Brain pericyte (primary cell): ENCODE results near the gene SHISA8.
"Not testable (repeated sequence)": the region's sequence is repeated elsewhere in the genome, so short reads cannot be mapped to it uniquely, and the experiment has no call there.

Experiments
- DNase-seq: peaks from one replicate; pipeline ENCODE4 v3.0.0-alpha.2; 2012; ENCODE audit warnings: low read depth, low spot score

The SHISA8 gene

DNA sequence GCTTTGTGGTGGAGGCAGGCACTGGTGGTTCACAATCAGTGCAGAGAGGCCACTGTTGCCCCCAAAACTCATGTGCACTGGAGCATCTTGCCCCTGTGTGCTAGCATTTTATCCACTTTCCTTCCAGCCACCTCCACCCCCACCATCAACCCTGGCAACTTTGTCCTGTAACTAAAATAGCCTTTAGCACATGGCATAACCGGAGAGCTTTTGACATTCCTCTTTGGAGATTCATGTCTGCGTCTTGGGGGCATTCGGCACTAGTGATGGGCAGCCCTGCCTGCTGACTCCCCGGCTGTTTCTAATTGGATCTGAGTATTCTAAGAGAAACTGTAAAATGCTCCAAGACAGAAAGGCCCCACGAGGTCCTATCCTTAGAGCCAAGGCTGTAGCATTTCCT is 15.8 kb downstream of the SHISA8 start:
- no peak for DNase-seq

DNA sequence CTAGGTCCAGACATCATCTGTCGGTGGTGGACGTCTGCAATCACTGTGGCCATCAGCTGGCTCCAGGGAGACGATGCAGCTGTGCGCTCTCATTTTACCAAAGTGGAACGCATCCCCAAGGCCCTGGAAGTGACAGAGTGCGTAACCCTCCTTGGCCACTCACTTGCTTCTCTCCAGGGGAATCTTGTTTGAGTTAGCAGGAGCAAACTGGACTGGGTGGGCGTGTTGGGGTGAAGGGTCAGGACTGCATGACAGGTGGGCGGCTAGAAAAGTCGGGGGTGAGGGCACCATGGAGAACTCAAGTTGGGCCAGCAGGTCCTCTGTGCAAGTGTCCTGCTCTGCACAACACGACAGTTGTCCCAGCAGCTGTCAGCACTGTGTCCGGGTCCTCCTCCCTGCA is 16.2 kb downstream of the SHISA8 start:
- DNase-seq, result no peak

DNA sequence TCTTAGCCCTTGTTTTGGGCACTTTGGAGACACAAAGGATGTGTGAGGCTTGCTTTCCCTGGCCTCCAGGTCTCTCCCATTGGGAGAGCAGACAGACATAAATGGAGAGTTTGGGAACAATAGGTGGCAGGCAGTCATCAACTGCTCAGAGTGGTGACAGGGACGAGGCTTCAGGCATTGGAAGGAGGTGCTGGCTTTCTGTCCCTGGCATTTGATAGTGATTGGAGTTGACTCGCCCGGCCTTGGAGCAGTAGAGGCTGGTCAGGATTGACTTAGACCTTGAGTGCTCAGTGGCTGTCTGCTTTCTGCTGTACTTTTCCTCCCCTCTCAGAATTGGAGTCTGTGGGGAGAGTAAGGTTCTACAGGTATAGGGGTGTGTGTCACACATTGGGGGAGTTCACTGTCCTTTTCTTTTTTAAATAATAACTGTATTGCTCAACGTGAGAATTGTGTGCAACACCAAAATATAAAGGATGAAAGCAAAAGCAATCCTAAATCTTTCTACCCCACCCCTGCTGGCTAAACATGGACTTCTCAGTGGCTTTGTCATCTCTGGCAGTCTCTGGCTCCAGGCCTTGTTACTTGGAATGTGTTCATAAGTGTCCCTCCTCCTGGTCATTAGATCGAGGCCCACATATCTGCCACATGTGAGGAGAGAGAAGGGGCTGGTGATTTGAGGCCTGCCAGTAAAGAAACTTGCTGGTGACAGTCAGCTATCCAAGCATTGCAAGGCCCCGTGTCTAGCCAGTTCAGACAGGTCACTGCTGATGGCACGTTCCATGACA is 21.1 kb downstream of the SHISA8 start:
- no peak for DNase-seq

DNA sequence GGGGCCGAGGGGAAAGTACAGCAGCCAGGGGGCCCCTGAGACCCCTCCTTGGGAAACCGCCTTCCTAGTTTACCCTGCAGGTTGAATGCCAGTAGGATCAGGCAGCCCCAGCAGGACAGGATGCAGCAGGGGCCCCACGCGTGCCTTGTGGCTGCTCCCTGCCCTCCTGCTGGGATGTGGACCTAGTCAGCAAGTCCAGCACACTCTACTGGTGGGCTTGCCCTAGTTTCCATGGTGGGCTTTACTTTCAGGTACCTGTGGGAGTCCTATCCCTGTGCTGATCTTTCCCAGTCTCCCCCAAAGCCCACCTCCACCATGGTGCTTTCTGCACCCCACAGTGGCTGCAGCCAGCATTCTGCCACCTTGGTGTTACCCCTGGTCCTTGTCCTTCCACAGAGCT is 22.2 kb downstream of the SHISA8 start:
- no peak for DNase-seq

DNA sequence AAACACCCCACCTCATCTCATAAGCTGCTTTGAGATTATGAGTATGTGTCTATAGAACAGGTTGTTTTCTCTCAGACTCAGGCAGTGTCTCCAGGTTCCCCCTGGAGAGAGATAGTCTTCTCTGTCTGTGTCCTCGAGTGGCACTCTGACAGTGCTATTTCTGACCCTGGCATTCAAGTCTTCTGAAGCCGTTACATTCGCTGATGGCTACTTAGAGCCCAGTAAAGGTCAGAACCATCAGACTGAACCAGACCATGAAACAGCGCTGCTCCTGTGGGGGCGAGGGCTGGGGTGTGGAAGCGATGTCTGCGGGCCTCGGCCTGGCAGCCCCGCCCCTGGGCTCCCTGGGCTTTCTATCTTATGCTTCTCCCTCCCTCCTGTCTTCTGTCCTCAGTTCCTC is 23.5 kb downstream of the SHISA8 start:
- DNase-seq, result no peak

DNA sequence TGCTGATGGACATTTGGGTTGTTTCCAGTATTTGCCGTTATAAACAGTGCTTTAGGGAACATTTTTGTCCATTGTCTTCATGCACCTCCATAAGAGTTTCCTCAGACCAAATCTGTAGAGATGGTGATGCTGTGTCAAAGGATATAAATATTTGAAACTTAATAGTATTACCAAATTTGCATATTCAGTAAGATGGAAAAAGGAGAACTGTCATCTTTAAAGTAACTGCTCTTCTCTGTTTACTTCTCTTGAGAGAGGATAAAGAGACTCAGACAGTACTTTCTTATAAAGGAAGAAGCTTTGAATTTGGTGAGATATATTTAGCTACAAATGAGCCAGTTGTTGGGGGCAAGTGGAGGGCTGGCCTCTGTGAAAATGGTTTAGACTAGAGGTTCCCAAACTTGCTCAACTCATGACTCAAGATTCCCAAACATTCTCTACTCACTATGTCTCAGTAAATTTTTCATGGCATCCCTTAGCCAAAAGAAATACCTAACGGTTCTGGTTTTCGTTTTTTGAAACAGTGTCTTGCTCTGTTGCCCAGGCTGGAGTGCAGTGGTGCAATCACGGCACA is 26.2 kb downstream of the SHISA8 start:
- DNase-seq, result no peak

DNA sequence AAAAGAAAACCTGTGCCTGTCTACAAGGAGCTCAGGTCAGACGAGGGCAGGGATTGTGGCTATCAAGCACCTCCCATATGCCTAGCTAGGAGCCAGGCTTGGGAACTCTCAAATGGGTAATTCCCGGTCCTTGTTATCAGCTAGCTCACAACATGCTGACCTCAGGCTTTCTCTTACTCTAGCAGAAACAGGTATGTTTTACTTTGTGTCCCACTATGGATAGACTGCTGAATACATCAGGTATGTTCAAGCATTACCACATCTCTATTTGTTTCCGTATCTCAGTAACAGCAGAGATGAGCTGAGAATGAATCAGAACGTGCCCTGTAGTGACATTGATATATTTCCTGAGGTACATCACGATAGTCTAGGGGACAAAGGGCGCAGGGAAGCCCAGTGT is 29.4 kb downstream of the SHISA8 start:
- DNase-seq, result no peak

DNA sequence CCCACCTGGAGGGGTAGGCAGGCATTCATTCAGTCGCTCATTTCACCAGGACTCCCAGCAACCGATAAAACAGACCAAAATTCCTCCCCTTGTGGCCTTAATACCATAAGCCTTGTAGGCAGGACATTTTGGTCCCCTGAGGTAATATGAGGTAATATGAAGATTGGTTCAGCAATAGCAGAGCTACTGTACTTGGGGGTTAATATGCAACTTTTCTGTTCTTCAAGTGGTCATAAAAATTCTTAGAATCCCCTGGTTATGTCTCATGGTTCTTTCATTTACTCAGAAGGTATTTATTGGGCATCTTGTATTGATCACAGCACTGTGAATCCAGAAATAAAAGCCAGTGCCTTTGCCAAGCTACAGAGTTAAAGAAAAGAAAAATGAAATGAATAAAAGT is 29.8 kb downstream of the SHISA8 start:
- no peak for DNase-seq

DNA sequence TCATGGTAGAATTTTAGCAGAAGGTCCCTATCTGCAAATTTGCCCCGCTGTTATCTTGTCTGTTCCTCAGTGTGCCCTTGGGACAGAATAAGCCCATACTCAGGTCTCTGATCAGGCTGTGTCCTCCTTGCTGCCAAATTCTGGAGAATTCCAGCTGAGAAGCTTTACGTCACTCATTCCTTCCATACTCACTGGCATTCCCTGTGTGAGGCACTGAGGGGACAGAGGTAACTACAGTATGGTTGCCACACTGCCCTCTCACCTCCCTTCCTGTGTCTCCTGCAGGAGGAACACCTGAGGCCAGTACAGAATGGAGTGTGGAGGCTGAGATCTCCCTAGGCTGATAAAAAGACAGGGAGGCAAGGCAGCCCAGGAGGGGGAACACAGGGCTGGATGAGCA is 31.5 kb downstream of the SHISA8 start:
- no peak for DNase-seq

DNA sequence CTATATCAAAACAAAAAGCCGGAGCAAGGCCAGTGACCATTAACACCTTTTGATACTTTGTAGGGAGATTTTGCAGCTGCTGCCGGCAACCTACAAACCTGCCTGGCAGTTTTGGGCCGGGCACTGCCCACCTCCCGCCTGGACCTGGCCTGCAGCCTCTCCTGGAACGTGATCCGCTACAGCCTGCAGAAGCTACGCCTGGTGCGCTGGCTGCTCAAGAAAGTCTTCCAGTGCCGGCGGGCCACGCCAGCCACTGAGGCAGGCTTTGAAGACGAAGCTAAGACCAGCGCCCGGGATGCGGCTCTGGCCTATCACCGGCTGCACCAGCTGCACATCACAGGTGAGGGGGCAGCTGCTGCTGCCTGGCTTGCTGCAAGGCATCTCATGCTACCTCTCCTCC is 34.2 kb downstream of the SHISA8 start:
- DNase-seq, result no peak

DNA sequence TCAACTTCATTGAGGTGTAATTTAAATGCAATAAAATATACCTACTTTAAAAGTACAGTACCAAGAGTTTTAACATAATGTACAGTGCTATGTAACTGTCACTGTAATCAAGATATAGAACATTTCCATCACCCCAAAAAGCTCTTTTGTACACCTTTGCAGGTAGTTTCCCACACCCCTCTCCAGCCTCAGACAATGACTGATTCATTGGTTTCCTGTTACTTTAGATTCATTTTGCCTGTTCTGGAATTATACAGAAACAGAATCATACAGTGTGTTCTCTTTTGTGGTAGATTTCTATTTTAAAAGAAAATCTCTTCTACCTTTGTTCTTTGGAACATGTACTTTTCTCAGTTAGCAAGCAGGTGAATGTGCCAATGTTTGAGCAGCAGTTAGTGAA is 38.2 kb downstream of the SHISA8 start:
- DNase-seq, result no peak

DNA sequence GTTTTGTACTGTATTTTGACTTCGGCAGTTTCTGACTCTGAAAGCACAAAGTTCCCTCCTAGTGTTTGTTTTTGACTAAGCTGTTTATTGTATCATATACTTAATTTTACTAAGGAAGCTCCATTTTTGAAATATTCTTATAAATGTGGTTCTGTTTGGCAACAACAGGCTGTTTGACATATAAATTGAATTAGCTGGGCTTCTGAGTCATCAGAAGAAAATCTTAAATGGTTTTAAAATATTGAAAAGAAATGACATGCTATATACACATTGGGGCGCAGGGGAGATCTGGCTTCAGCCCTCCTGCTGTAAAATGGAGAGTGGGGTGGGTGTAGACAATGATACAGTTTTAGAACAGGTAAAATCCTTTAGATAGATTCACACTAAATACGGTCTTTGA is 38.6 kb downstream of the SHISA8 start:
- no peak for DNase-seq

DNA sequence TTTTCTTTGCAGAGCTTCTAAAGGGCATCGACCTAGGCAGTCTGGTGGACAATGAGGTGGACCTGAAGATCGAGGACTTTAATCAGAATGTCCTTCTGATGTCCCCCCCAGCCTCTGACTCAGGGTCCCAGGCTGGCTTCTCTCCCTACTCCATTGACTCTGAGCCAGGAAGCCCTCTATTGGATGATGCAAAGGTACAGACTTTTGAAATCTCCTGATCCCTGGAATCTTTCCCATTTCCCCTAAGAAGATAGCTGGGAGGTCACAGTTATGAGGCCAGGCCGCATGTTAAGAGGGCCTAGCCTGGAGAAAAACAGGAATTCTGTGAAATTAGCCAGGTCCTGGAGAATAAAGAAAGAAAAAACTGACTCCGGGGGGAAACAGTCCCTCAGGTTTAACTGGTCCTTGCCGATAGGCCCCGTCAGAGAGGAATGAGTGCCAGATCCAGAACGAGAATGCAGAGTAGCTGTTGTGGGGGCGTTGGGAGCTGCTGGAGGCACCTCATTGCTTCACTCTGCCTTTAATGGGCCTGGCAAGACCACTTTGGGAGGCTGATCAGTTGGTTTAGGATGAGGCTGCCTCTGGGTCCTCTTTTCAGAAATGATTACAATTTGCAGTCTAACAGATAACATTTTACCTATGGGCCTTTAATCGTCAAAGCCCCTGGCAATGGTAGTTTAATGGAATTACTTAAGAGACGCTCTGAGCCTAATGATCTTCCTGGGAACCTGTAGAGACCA is 39.2 kb downstream of the SHISA8 start:
- no peak for DNase-seq

DNA sequence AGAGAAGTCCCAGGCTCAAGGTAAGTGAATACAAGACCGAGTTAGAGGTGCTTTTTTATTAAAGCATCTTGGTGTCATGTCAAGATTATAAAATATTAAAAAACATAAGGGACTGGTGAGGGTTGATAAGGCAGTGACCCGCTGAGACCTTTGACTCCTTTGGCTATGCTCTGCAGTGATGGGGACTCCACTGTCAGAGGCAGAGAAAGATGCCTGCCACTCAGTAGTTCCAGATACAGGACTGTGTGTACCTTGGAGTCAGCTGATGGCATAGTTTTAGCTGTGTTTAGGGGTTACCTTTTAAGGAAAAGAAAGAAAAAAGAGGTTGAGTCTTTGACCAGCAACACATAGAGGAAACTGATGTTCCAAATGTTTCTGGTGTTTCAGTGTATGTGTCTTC is 40.8 kb downstream of the SHISA8 start:
- no peak for DNase-seq

DNA sequence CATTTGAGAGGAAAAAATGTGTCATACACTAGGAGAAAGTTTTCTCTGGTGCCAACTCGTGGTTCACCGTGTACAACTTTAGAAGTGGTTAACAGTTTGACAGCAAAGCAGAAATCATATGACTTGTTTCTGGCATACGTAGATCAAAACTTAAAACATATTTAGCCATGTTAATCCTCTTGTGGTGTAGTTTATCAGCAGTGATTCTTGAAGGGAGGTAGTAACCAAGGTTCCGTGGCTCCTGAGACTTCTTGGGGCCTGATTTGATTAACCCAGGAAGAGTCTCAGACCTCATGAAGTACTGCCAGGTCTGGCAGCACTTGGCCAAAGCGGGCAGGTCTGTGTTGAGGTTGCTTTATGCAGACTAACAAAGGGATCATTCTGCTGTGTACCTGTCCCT is 41.5 kb downstream of the SHISA8 start:
- no peak for DNase-seq

DNA sequence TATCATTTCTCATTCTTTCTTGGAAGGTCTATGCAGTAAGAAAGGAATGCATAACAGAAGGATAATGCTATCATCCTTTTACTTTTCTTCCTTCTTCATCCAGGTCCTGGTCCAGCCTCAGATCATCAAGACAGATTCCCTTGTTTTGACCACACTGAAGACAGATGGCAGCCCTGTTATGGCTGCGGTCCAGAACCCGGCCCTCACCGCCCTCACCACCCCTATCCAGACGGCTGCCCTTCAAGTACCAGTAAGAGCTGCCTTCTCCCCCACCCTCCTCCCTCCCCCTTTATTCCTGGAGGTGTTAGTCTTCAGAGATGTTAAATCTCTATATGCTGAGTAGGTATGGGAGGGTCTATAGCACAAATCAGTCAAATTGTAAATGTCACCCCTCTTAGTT is 44.1 kb downstream of the SHISA8 start:
- no peak for DNase-seq

DNA sequence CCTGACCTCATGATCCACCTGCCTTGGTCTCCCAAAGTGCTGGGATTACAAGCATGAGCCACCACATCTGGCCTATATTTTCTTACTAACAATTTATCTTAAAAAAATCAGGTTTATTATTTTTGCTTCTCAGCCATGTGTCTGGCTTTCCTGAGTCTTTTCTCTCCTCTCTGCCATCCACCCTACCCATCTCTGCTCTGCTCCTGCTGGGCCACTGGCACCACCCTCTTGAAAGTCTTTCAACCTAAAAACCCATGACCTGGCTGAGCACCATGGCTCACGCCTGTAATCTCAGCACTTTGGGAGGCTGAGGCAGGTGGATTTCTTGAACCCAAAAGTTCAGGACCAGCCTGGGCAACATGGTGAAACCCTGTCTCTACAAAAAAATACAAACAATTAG is 44.8 kb downstream of the SHISA8 start:
- DNase-seq, result not testable (repeated sequence)

DNA sequence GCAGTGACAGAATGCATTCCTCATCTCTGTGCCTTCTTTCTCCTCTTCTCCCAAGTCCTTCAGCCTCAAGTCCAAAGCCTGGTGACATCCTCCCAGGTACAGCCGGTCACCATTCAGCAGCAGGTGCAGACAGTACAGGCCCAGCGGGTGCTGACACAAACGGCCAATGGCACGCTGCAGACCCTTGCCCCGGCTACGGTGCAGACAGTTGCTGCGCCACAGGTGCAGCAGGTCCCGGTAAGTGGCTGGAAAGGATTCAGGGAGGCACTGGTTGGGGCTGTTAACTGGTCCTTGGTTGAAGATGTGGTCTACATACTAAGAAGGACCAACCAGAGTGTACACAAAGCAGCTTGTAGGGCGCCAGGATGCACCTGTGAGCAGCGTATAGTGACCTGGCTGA is 46.3 kb downstream of the SHISA8 start:
- DNase-seq, result no peak

DNA sequence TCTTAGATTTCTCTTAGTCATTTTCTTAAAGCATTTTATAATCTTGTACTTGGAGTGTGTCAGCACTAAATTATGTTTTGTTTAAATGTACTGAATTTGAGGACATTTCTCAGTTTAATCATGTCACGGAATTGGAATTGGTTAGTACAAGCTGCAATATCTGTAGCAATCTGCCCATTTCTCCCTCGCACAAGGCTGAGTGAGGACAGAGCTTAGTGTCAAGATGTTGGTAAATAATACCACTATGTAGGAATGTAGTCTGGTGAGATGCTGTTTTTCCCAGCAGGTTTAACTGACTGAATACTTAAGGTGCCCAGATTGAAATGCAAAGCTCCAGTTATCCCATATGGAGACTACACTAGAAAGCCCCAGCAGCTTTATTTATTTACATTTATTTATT is 51.4 kb downstream of the SHISA8 start:
- no peak for DNase-seq

DNA sequence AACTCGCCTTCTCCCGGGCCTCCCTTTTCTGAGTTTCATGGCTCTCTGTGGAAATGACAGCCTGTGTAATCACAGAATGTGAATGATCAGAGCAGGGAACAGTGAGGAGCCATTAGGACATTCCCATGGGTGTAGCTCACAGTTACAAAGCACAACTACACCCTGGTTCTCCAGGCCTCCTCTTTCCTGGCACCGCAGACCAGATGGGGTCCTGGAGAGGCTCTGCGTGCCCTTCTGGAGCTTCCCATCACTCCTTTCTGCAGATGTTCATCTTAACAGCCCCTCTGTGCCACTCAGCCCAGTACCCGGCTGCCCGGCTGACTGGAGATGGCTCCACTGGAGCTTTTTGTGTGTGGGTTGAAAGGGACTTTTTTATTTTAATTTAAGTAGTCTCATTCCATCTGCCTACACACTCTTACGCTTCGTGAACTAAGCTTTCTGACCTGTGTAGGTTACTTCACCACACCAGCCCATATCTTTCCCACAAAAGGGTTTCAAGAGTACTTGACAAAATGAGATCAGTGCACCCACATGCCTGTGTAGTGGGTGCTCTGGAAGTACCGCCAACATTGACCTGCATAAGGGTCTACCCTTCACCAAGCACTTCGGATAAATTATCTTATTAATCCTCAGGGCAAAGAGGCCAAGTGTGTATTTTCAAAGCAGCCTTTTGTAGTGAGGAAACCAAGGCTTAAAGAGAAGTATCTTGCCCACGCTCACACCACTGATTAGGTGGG is 52.2 kb downstream of the SHISA8 start:
- DNase-seq, result no peak

DNA sequence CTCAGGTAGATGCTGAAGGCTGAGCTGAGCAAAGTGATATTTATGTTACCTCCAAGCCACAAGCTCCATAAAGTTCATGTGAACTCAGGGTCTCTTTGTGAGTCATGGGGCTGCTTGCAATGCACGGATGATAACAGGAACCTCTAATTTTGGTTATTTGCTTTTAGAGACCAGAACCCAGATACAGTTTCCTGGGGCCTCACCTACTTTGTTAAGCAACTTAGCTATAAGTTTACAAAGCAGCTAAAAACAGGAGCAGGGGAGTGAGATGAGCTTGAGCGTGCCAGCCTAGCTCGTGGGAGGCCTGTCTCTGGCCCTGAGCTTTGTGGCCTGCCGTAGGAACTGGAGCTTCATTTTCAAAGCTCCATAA is 52.7 kb downstream of the SHISA8 start:
- DNase-seq, result no peak
